ENCODE data around the gene SPATA46. TPM values are rescaled to one million over a fixed set of nuclear protein-coding genes. Genes with fewer than 3 reads are reported as not detected.

SPATA46 gene
- total and polyA plus RNA-seq, 2 experiments from 2014 or later, result not detected

GRCh38 chr1:162380061-162380846 is 3.6 kb upstream of the SPATA46 start (continued):
- no peak for TF ChIP-seq CTCF (conservative IDR thresholded peaks at IDR 0.05; ENCODE audit: low read depth in 2 of 2)
- TF ChIP-seq POLR2AphosphoS5 (IDR thresholded peaks at IDR 0.05; ENCODE audit: low read depth), result no peak
- TF ChIP-seq EZH2phosphoT487 (IDR thresholded peaks at IDR 0.05; ENCODE audit: unreplicated experiment), result no peak
- TF ChIP-seq CREB1 (CRISPR knock-in tag; IDR thresholded peaks at IDR 0.05; ENCODE audit: low read depth), result no peak
- no peak for TF ChIP-seq JUNB (IDR thresholded peaks at IDR 0.05; ENCODE audit: unreplicated experiment)
- no peak for TF ChIP-seq ZNF462 (CRISPR knock-in tag; IDR thresholded peaks at IDR 0.05)
- no peak for TF ChIP-seq STAT1 (IDR thresholded peaks at IDR 0.05; ENCODE audit: unreplicated experiment)

GRCh38 chr1:162375463-162375862 is 1.2 kb downstream of the SPATA46 start:
- H3K79me2 ChIP-seq (replicated peaks; ENCODE audit: insufficient read depth), result no peaks in the 10 kb centered on the region
- no peak for DNase-seq (ENCODE audit: low spot score)
- H3F3A ChIP-seq (replicated peaks; ENCODE audit: low read depth), result no peaks in the 10 kb centered on the region
- H3K9me2 ChIP-seq (ENCODE audit: insufficient read depth), result no peaks in the 10 kb centered on the region
- H3K36me3 ChIP-seq (ENCODE audit: insufficient read depth), result no peaks in the 10 kb centered on the region
- Mint-ChIP-seq H3K9me3 (no peaks in the 10 kb centered on the region), H3K27me3 (ENCODE audit: insufficient read depth, low read depth, poor library complexity) (peaks cover 11% of the 10 kb centered on the region), H3K4me1 (no peaks in the 10 kb centered on the region; the same call in 2 of the 3 replicates), H3K27ac (no peak overlapping the region), H3K36me3 (ENCODE audit: low read depth) (no peaks in the 10 kb centered on the region), H3K4me3 (no peak overlapping the region)
- H3K27ac ChIP-seq (ENCODE audit: low read depth), result no peak overlapping the region
- no peaks in the 10 kb centered on the region for H3K27me3 ChIP-seq (ENCODE audit: insufficient read depth)
- no peak overlapping the region for H2AFZ ChIP-seq
- H4K20me1 ChIP-seq (replicated peaks; ENCODE audit: insufficient read depth), result no peaks in the 10 kb centered on the region
- H3K4me3 ChIP-seq, result no peak overlapping the region
- ATAC-seq, result no peak
- H3K4me1 ChIP-seq (ENCODE audit: insufficient read depth), result no peaks in the 10 kb centered on the region
- no peak overlapping the region for H3K4me2 ChIP-seq
- TF ChIP-seq ZNF462 (CRISPR knock-in tag; IDR thresholded peaks at IDR 0.05) (no peak), EZH2phosphoT487 (IDR thresholded peaks at IDR 0.05; ENCODE audit: unreplicated experiment) (no peak)
